Measurements from ENCODE around the gene POLR1C. TPM values are rescaled to one million over a fixed set of nuclear protein-coding genes. Genes with fewer than 3 reads are reported as not detected.
"Not testable (repeated sequence)": the region's sequence is repeated elsewhere in the genome, so short reads cannot be mapped to it uniquely, and the experiment has no call there.

POLR1C gene
- total RNA-seq, 6 donors from 2014 or later = 14.2 to 41.4 (median 24.5) TPM

DNA sequence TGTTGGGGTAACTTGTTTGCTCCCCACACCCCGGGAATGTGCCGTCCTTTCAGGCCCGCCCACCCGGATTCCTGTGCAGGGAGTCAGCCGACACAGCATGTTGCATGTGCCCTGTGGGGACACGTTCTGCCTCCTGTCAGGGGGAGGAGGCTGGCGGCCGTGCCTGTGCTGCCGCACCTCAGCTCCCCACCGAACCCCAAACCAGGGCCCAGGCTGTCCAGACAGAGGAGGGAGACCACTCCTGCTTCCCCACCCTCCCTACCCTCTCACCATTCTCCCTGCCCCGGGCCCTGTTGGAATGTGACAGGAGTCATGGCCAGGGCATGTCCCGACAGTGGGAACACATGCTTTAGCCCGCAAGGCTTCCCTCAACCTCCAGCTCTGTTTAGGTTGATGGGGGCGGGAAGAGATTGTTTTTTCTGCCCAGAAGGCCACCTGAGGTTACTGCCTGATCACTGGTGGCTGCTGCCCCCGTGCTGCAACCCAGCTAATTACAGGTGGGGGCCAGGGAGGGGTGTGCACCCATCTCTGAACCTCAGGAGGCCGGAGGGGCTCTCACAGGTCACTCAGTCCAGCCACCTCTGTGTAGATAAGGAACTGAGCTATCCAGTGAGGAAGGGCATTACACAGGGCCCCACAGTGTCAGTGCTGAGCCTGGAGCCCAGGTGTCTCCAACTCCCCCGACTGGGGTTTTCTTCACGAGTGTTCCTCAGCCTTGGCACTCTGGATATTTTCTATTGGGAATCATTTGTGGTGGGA, 20.3 kb upstream of the POLR1C start:
- Histone ChIP-seq H3K36me3 (peaks cover 11 to 44% (median 31%) of the 10 kb centered on the region in 4 donors), H3K4me3 (no peak overlapping the region), H3K27ac (peak overlapping the region in 3 of 4 donors; percentile 6 to 56 (median 14)), H3K4me1 (peaks cover 46 to 56% (median 51%) of the 10 kb centered on the region in 4 donors), H3K27me3 (no peaks in the 10 kb centered on the region), H3K9me3 (no peaks in the 10 kb centered on the region)
- no peak for DNase-seq
- TF ChIP-seq, protein P1, sequence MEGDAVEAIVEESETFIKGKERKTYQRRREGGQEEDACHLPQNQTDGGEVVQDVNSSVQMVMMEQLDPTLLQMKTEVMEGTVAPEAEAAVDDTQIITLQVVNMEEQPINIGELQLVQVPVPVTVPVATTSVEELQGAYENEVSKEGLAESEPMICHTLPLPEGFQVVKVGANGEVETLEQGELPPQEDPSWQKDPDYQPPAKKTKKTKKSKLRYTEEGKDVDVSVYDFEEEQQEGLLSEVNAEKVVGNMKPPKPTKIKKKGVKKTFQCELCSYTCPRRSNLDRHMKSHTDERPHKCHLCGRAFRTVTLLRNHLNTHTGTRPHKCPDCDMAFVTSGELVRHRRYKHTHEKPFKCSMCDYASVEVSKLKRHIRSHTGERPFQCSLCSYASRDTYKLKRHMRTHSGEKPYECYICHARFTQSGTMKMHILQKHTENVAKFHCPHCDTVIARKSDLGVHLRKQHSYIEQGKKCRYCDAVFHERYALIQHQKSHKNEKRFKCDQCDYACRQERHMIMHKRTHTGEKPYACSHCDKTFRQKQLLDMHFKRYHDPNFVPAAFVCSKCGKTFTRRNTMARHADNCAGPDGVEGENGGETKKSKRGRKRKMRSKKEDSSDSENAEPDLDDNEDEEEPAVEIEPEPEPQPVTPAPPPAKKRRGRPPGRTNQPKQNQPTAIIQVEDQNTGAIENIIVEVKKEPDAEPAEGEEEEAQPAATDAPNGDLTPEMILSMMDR (IDR thresholded peaks at IDR 0.05) = peak; percentile 16 to 50 (median 42)
- no peak for TF ChIP-seq POLR2AphosphoS5 (IDR thresholded peaks at IDR 0.05)
- no peak for ATAC-seq (ENCODE audit: low FRiP score in 2 of 2)
- 59 to 76% methylated on average over 3 to 18 of the region's 18 CpGs for WGBS, 2 donors

DNA sequence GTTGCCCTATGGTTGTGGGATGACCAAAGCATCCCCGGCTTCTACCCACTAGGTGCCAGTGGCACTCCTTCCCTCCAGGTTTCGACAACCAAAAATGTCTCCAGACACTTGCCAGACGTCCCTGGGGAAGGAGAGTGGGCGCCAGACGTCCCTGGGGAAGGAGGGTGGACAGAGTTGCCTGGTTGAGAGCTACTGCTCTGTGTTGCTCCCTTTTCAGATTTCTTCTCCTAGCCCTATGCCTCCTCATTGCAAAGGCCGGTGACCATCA, 19.8 kb upstream of the POLR1C start:
- Histone ChIP-seq H3K36me3 (peaks cover 11 to 48% (median 32%) of the 10 kb centered on the region in 4 donors), H3K4me1 (peaks cover 40 to 52% (median 46%) of the 10 kb centered on the region in 4 donors), H3K4me3 (no peak overlapping the region), H3K27ac (no peak overlapping the region), H3K27me3 (no peaks in the 10 kb centered on the region), H3K9me3 (no peaks in the 10 kb centered on the region)
- ATAC-seq (ENCODE audit: low FRiP score in 2 of 2) (no peak), DNase-seq (no peak)
- TF ChIP-seq POLR2A (IDR thresholded peaks at IDR 0.05) (no peak), EP300 (IDR thresholded peaks at IDR 0.05) (no peak), POLR2AphosphoS5 (IDR thresholded peaks at IDR 0.05) (no peak)
- TF ChIP-seq, protein P1 (IDR thresholded peaks at IDR 0.05) = no peak
- WGBS, 2 donors = 92 to 93% methylated on average over 6 of the region's 6 CpGs

DNA sequence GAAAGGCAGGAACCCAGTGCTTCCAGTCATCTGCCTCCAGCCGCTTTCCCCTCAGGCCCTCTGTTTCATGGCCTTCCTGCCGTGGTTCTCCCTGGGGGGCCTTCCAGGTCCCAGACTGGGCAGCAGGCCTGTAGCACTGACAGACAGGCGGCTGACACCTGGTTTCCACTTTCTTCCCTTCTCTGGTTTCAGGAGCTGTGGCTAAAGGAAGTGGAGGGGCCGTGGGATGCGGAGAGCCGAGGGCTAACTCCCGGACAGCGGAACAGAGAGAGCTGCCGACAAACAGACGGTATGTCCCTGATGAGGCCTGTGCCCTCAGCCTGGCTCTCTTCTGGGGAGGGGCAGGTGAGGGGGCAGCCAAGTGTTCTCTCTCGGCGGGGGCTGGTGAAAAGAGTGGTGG, 19.2 kb upstream of the POLR1C start:
- Histone ChIP-seq H3K27ac (no peak overlapping the region), H3K4me3 (no peak overlapping the region), H3K36me3 (peaks cover 13 to 54% (median 38%) of the 10 kb centered on the region in 4 donors), H3K9me3 (no peaks in the 10 kb centered on the region), H3K4me1 (peaks cover 34 to 46% (median 40%) of the 10 kb centered on the region in 4 donors), H3K27me3 (no peaks in the 10 kb centered on the region)
- TF ChIP-seq EP300 (IDR thresholded peaks at IDR 0.05) = no peak
- TF ChIP-seq POLR2A (IDR thresholded peaks at IDR 0.05) = no peak
- TF ChIP-seq POLR2AphosphoS5 (IDR thresholded peaks at IDR 0.05) = no peak
- TF ChIP-seq, protein P1 (IDR thresholded peaks at IDR 0.05) = no peak
- WGBS, 2 donors = 95 to 96% methylated on average over 12 of the region's 12 CpGs
- ATAC-seq (ENCODE audit: low FRiP score in 2 of 2) (no peak), DNase-seq (no peak)

DNA sequence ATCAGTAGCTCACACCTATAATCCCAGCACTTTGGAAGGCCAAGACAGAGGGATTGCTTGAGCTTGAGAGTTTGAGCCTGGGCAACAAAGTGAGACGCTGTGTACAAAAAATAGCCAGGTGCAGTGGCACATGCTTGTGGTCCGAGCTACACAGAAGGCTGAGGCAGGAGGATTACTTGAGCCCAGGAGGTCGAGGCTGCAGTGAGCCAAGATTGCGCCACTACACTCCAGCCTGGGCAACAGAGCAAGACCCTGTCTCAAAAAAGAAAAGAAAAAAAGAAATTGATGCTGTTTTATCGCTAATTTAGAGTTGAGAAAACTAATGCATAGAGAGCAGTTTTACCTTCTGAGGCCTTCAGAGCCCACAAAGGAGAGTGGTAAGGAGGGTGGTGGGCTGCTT, 18.6 kb upstream of the POLR1C start:
- not testable (repeated sequence) for ATAC-seq (ENCODE audit: low FRiP score in 2 of 2); DNase-seq; H3K9me3 ChIP-seq; H3K27me3 ChIP-seq; H3K4me3 ChIP-seq
- peaks cover 19 to 60% (median 44%) of the 10 kb centered on the region in 4 donors for H3K36me3 ChIP-seq
- 86 to 87% methylated on average over 5 of the region's 5 CpGs for WGBS, 2 donors
- peak overlapping the region in 2 of 4 donors; percentile 26 to 78 for H3K27ac ChIP-seq
- H3K4me1 ChIP-seq = peaks cover 28 to 40% (median 35%) of the 10 kb centered on the region in 4 donors

DNA sequence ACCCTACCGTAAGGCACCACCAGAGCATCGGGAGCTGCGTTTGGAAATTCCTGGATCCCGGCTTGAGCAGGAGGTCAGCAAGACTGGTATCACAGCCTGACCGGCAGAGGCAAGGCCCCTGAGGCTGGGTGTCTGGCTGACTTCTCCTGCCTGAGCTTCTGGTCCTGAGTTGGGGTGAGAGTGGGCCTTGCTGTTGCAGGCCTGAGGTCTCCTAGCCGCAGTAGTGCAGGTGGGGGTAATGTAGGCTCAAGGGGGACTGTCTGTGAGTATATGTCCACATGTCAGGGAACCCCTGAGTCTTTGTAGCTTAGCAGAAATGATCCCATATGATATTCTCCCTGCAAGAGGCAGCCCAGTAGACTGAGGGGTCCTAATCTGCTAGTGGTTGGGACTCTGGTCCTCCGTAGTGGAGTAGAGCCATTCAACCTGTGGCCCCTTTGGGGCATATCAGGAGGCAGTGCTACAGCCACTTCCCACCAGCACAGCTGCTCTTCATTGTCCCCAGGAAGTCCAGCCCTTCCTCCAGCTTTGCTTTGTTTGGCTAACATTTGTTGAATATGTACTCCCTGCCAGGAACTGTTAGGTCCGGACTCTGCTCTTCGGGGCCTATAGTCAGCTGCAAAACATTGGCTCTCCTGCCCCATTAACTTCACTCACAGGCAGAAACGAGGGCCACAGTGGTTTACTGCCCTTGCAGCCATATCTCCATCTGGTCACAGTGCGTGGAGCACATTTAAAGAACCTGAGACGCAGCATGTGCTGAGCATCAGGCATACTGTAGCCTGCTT, 17.7 kb upstream of the POLR1C start:
- no peaks in the 10 kb centered on the region for H3K9me3 ChIP-seq
- DNase-seq (no peak), ATAC-seq (ENCODE audit: low FRiP score in 2 of 2) (no peak)
- H3K4me3 ChIP-seq = no peak overlapping the region
- no peaks in the 10 kb centered on the region for H3K27me3 ChIP-seq
- WGBS, 2 donors = 72 to 87% methylated on average over 11 to 12 of the region's 12 CpGs
- TF ChIP-seq POLR2A (IDR thresholded peaks at IDR 0.05) = no peak
- TF ChIP-seq POLR2AphosphoS5 (IDR thresholded peaks at IDR 0.05) = no peak
- no peak for TF ChIP-seq EP300 (IDR thresholded peaks at IDR 0.05)
- TF ChIP-seq, protein P1 (IDR thresholded peaks at IDR 0.05) = no peak
- H3K36me3 ChIP-seq = peaks cover 22 to 70% (median 53%) of the 10 kb centered on the region in 4 donors
- peak overlapping the region in 3 of 4 donors; percentile 52 to 78 (median 54) for H3K27ac ChIP-seq
- H3K4me1 ChIP-seq = peaks cover 25 to 39% (median 35%) of the 10 kb centered on the region in 4 donors

Measured in upper lobe of left lung (tissue), 6 donors.